H54 (cell line): ENCODE measurements around the gene SEC23A.
"Not testable (repeated sequence)": the region's sequence is repeated elsewhere in the genome, so short reads cannot be mapped to it uniquely, and the experiment has no call there.

ENCODE experiments used
- DNase-seq: peaks from one replicate; pipeline ENCODE4 v3.0.0; 2011; ENCODE audit warnings: low spot score, mixed read lengths; ENCODE audit not compliant: insufficient read length
- FAIRE-seq: peaks from 3 replicates; lab custom pipeline; 2011; peaks lifted over from hg19 to GRCh38; lab: Jason Lieb, UNC
- POLR2A ChIP-seq: IDR thresholded peaks from 2 replicates; pipeline ENCODE4 v1.6.1; 2011; ENCODE audit warnings: low read depth, mild to moderate bottlenecking, low read length

Gene SEC23A

DNA sequence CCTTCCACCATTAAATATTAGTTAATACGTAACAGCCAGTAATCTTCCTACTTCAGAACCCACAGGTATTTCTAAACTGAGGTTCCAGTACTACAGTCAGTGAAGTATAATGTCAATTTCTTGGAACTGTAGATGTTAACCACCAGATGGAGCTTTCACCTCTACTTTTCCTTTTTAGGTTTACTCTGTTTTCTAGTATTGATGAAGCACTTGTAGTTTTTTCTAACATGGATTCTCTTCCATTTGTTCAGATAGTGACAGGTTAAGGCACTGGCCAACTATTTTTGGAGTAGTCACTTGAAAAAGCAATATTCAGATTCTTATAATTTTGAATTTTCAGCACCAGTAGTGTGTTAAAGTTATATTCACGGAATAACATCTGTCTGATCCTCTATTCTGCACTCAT, 4.6 kb upstream of the SEC23A start:
- TF ChIP-seq POLR2A = no peak
- FAIRE-seq (peak; percentile 27), DNase-seq (no peak)

DNA sequence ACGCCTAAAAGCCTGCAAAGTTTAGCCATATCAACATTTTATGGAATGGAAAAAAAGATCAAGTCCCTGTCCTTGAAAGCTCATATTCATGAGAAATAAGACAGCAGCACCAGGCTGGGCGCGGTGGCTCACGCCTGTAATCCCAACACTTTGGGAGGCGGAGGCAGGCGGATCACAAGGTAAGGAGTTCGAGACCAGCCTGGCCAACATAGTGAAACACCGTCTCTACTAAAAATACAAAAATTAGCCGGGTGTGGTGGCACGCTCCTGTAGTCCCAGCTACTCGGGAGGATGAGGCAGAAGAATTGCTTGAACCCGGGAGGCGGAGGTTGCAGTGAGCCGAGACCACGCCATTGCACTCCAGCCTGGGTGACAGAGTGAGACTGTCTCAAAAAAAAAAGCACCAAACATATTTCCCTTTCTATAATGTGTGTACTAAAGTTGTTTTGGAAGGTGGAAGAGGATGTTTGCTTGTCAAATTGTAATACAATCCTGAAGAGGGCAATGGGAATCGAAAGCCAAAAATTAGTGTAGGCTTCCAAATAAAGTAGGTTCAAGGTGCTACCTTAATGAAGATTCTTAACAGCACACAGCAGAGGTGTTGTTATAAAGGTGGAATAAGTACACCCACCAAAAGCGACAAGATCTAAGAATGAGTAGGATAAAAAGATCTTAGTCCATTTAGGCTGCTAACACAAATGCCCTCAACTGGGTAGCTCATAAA, 1.2 kb upstream of the SEC23A start:
- FAIRE-seq, DNase-seq: not testable (repeated sequence)

DNA sequence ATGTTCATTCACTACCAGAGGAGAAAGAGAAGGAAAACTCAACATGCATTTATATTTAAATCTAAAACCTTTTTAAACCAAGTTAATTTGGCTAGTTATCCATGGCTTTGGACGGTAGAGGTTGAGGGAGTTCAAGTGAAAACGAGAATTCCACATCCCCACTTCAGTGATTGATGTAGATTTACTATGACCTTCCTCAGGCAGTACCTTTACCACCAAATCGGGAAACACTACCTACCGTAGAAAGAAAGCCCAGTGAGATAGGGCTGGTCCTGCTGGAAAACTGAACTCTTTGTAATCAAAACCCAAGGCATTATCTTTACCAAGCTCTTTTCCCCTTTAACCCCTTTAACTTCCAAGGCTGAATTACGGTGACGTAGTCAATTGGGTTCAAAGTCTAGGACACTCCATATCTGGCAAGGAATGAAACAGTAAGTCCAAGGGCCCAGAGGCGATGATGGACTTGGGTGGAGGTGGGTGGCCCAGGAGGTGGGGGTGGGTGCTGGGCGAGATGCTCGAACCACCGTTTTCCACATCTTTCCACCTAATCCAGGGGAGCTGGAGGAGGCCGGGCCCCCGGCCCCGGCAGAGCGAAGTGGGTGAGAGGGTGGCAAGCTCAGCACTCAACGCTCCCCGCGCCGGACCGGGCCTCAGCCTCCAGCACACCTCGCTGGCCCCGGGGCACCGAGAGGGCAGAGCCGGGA, 618 bp downstream of the SEC23A start:
- DNase-seq = no peak
- FAIRE-seq = no peak
- TF ChIP-seq POLR2A = no peak

DNA sequence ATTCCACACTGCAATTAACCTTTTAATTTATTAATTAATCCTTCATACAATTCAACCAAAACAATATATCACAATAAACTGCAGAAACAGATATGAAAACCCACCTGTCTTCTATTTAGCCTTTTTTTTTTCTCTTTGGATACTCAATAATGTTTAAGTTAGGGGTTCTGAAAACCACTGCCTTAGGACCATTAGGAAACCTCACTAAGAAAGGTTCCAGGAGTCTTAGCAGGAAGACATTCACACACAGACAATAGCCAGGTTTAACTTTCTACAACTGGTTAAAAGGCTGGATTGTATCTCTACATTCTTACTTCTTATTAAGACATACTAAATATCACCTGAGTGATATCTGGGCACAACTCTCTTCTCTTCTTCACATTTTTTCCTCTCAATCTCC, 3.3 kb downstream of the SEC23A start:
- TF ChIP-seq POLR2A = no peak
- DNase-seq (no peak), FAIRE-seq (no peak)

DNA sequence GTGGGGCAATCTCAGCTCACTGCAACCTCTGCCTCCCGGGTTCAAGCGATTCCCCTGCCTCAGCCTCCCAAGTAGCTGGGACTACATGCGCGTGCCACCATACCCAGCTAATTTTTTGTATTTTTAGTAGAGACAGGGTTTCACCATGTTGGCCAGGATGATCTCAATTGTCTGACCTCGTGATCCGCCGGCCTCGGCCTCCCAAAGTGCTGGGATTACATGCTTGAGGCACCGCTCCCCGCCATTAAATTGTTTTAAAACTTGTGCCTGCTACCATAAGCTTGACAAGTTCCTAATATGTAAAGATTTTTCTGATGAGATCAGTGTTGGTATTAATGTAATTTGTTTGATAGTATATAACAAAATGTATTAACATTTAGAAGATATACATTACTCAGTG, 3.8 kb downstream of the SEC23A start:
- not testable (repeated sequence) for DNase-seq, FAIRE-seq

DNA sequence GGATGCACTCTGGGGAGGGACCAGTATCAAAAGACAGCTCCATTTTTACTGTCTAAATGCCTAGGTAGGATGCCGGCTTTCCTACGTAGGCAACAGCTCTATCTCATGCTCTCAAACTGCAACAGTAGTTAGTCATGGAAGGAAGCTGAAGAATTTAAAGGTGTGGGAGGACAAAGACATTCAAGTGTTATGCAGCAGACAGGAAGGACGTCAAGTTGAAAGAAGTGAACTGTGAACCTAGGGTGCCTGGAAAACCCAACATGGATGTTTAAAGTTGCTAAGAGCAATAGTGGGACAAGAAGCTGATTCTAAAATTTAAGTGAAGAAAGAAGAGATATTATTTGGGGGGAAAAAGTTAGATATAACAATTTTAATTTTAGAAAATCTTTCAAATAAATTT, 5.9 kb downstream of the SEC23A start:
- no peak for TF ChIP-seq POLR2A
- DNase-seq = no peak
- FAIRE-seq = no peak

DNA sequence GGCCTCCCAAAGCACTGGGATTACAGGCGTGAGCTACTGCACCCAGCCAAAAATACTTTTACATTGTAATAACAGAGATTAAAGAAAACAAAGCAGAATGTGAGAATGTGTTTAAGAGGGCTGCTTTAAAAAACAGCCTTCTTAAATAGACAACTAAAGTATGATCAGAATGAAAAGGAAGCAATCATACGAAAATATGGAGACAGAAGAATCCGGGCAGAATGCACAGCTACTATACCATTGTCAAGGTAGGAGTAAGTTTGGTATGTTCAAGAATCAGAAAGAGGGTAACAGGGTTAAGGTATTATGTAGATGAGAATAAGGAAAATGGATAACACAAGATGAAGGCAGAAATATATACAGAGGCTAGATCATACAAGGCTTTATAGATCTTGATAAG, 8.5 kb downstream of the SEC23A start:
- FAIRE-seq (no peak), DNase-seq (no peak)

DNA sequence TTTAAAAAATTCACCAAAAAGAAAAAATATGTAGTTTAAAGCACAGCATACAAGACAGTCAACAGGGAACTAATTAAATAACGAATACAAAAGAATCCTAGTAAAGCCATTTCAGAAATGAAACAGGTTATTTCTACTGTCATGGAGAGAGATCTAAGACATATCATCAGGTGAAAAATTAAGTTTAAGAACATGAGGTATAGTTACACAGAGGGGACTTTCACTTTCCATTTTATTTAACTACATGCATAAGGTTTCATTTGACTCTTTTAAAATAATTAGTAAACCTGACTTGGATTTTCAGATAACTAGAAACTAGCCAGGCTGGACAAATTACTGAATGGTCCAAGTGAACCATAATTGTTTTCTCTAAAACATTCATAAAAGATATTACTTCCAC, 11.3 kb downstream of the SEC23A start:
- FAIRE-seq (no peak), DNase-seq (no peak)
- no peak for TF ChIP-seq POLR2A

More for the DNA sequence above, 8.5 kb downstream of the SEC23A start:
- TF ChIP-seq POLR2A = no peak

DNA sequence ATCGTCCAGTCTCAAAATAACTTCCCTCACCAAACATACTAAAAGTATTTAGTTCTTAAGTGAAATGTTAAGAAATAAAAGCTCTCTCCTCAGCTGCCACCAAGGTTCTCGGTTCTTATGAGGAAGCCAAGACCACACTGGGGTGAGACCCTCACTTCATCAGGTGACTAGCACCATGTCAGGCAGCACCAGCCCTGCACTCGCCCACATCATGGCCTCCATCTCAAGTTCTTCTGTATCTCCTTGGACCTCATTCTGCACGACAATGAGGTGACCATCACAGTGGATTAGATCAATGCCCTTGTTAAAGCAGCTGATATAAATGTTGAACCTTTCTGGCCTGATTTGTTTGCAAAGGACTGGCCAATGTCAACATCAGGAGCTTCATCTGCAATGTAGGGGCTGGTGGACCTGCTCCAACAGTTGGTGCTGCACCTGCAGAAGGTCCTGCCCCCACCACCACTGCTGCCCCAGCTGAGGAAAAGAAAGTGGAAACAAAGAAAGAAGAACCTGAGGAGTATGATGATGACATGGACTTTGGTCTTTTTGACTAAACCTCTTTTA, 12.4 kb downstream of the SEC23A start:
- no peak for TF ChIP-seq POLR2A
- DNase-seq (no peak), FAIRE-seq (no peak)

DNA sequence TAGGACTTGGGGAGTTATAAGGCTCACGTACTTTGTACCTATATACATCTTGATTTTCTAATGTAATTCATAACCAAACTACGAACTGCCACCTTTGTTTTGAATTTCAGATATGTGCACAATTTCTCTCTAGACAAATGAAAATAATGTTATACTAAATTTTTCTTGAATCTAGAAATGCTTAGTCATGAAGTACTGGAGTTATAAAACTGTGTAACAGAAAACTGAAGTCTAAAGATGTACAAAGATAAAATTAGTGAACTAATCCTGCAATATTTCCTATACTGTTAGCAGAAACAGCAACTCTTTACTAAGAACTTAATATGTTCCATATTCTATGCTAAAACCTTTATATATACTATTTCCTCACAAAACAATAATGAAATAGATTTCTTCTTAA, 15.5 kb downstream of the SEC23A start:
- TF ChIP-seq POLR2A = no peak
- DNase-seq (no peak), FAIRE-seq (no peak)

DNA sequence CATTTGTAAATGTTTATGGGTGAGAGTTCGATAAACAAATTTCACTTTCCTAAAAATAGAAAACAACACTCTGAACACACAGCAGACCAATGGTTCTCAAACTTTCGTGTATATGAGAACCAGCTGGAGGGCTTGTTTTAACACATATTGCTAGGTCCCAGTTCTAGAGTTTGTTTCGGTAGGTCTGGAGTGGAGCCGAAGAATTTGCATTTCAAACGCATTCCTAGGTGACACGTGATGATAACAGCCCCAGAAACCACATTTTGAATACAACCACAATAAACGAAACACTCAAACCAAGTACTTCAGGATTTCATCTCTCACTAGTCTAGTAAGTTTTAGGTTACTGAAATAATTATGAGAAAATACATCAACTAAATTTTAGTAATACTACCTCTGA, 17.1 kb downstream of the SEC23A start:
- TF ChIP-seq POLR2A = no peak
- no peak for FAIRE-seq
- no peak for DNase-seq

DNA sequence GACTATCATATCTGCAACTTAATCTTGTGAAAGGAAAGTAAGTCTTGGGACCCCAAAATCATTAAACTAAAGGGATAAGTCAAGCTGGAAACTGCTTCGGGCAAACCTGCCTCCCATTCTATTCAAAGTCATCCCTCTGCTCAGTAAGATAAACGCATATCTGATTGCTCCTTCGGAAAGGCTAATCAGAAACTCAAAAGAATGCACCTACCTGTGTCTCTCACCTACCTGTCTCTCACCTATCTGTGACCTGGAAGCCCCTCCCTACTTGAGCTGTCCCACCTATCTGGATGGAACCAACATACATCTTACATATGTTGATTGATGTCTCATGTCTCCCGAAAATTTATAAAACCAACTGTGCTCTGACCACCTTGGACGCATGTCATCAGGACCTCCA, 19.9 kb downstream of the SEC23A start:
- TF ChIP-seq POLR2A = no peak
- FAIRE-seq (no peak), DNase-seq (no peak)

DNA sequence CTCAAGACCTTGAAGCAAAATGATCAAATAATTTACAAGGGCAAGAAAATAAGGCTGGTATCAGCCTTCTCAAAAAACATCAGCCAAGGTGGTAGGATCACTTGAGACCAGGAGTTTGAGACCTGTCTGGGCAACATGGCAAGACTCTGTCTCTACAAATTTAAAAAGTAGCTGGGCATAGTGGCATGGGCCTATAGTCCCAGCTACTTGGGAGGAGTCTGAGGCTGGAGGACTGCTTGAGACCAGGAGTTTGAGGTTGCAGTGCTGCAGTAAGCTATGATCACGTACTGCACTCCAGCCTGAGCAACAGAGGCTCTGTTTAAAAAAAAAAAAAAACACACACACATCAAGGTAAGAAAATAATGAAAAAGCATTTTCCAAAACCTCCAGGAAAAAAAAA, 22.1 kb downstream of the SEC23A start:
- TF ChIP-seq POLR2A = no peak
- FAIRE-seq (no peak), DNase-seq (no peak)

DNA sequence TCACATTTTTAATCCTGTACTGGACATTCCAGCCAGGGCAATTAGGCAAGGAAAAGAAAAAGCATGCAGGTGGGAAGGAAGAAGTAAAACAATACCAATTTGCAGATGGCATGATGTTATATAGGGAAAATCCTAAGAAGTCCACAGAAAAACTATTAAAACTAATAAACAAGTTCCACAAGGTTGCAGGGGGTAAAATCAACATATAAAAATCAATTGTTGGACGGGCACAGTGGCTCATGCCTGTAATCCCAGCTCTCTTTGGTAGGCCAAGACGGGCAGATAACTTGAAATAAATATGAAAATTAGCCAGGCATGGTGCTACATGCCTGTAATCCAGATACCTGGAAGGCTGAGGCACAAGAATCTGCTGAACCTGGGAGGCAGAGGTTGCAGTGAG, 31.9 kb downstream of the SEC23A start:
- FAIRE-seq = no peak

DNA sequence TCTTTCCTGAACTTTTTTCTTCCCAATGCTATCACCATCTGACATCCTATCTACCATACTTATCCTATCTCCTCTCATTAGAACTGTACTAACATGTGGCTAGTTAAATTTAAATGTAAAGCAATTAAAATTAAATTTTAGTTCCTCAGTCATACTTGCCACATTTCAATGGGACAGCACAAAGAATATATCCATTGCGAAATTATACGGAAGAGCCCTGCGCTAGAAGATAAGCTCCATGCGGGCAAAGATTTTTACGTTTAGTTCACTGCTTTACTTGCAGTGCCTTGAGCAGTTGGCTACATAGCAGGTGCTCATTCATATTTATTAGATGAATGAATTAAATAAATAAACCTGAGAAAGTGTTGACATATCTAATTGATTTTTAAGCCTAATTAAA, 33.1 kb downstream of the SEC23A start:
- no peak for DNase-seq
- FAIRE-seq = no peak
- TF ChIP-seq POLR2A = no peak

More for the DNA sequence above, 31.9 kb downstream of the SEC23A start:
- no peak for TF ChIP-seq POLR2A
- no peak for DNase-seq

DNA sequence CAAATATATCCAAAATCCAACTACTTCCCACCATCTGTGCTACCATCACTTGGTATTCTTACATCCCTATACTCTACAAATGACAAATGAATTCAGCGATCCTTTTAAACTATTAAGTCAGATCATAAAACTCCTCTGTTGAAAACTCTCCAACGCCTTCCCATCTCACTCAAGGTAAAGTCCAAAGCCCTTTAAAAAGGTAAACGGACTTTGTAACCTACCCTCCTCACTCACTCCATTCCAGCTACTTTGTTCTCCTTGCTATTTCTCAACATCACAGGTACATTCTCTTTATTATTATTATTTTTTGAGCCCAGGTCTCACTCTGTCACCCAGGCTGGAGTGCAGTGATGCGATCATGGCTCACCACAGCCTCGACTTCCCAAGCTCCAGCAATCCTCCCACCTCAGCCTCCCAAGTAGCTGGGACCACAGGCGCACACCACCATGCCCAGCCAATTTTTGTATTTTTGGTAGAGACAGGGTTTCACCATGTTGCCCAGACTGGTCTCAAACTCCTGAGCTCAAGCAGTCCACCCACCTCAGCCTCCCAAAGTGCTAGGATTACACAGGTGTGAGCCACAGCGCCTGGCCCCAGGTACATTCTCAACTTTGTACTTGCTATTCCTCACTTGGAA, 33.7 kb downstream of the SEC23A start:
- DNase-seq, FAIRE-seq: not testable (repeated sequence)
